Measurements from ENCODE around the gene GDI1.

Gene GDI1

GRCh38 chrX:154412468-154412867 is 24.5 kb upstream of the GDI1 start:
- POLR2A ChIA-PET: interaction anchor here (1.0 kb wide), 1 partner anchor 13 kb away, joined by 3 read pairs; no protein-coding TSS in a partner anchor
- CTCF ChIA-PET: interaction anchor here (1.3 to 2.4 kb wide), 4 partner anchors 9 to 39 kb away, joined by 3 to 12 read pairs (median 4); partner anchors contain the start of genes ATP6AP1 and RPL10
- DNase-seq (ENCODE audit: extremely low spot score): no peak
- TF ChIP-seq CTCF (IDR thresholded peaks at IDR 0.05; ENCODE audit: control extremely low read depth, extremely low read depth, low read depth, missing control alignments): no peak

- no peak for DNase-seq (ENCODE audit: extremely low spot score)
- CTCF ChIA-PET: no interaction called here
Measured at GRCh38 chrX:154413142-154413541, 23.8 kb upstream of the GDI1 start.

GRCh38 chrX:154417157-154417556 is 19.8 kb upstream of the GDI1 start:
- ChIA-PET CTCF (no interaction called here), POLR2A (no interaction called here)
- DNase-seq (ENCODE audit: extremely low spot score): no peak

More at GRCh38 chrX:154413142-154413541, 23.8 kb upstream of the GDI1 start:
- POLR2A ChIA-PET: no interaction called here
- no peak for TF ChIP-seq CTCF (IDR thresholded peaks at IDR 0.05; ENCODE audit: control extremely low read depth, extremely low read depth, low read depth, missing control alignments)

GRCh38 chrX:154419189-154419588 is 17.8 kb upstream of the GDI1 start:
- TF ChIP-seq CTCF (IDR thresholded peaks at IDR 0.05; ENCODE audit: control extremely low read depth, extremely low read depth, low read depth, missing control alignments): no peak
- POLR2A ChIA-PET: no interaction called here
- no peak for DNase-seq (ENCODE audit: extremely low spot score)
- CTCF ChIA-PET: interaction anchor here (0.7 kb wide), 1 partner anchor 116 kb away, joined by 3 read pairs; no protein-coding TSS in a partner anchor

More at GRCh38 chrX:154417157-154417556, 19.8 kb upstream of the GDI1 start:
- TF ChIP-seq CTCF (IDR thresholded peaks at IDR 0.05; ENCODE audit: control extremely low read depth, extremely low read depth, low read depth, missing control alignments): no peak

GRCh38 chrX:154419688-154420401 is 17.1 kb upstream of the GDI1 start:
- DNase-seq (ENCODE audit: extremely low spot score): no peak
- POLR2A ChIA-PET: no interaction called here
- no peak for TF ChIP-seq CTCF (IDR thresholded peaks at IDR 0.05; ENCODE audit: control extremely low read depth, extremely low read depth, low read depth, missing control alignments)
- CTCF ChIA-PET: interaction anchor here (1.0 to 1.2 kb wide), 2 partner anchors 21 to 406 kb away, joined by 3 read pairs; no protein-coding TSS in a partner anchor

GRCh38 chrX:154420402-154420756 is 16.6 kb upstream of the GDI1 start:
- DNase-seq (ENCODE audit: extremely low spot score): no peak
- TF ChIP-seq CTCF (IDR thresholded peaks at IDR 0.05; ENCODE audit: control extremely low read depth, extremely low read depth, low read depth, missing control alignments): no peak
- CTCF ChIA-PET: interaction anchor here (1.0 to 1.2 kb wide), 2 partner anchors 21 to 406 kb away, joined by 3 read pairs; no protein-coding TSS in a partner anchor
- POLR2A ChIA-PET: no interaction called here

Measured in GM10248 (cell line).